Dermis blood vessel endothelial cell (primary cell): ENCODE results near the gene LMX1B. TPM values are rescaled to one million over a fixed set of nuclear protein-coding genes. Genes with fewer than 3 reads are reported as not detected.
"Not testable (repeated sequence)": the region's sequence is repeated elsewhere in the genome, so short reads cannot be mapped to it uniquely, and the experiment has no call there.

ENCODE experiments used
- DNase-seq: peaks from one replicate; pipeline ENCODE4 v3.0.0; 2010
- total RNA-seq: library from RNA; depleted of rRNA; stranded (reverse); fragments of >200 nt; gene quantifications from 2 replicates; pipeline ENCODE4 v1.2.3, GENCODE V29; 2014

The LMX1B gene
- total RNA-seq, 1 donor from 2014 or later: not detected

DNA sequence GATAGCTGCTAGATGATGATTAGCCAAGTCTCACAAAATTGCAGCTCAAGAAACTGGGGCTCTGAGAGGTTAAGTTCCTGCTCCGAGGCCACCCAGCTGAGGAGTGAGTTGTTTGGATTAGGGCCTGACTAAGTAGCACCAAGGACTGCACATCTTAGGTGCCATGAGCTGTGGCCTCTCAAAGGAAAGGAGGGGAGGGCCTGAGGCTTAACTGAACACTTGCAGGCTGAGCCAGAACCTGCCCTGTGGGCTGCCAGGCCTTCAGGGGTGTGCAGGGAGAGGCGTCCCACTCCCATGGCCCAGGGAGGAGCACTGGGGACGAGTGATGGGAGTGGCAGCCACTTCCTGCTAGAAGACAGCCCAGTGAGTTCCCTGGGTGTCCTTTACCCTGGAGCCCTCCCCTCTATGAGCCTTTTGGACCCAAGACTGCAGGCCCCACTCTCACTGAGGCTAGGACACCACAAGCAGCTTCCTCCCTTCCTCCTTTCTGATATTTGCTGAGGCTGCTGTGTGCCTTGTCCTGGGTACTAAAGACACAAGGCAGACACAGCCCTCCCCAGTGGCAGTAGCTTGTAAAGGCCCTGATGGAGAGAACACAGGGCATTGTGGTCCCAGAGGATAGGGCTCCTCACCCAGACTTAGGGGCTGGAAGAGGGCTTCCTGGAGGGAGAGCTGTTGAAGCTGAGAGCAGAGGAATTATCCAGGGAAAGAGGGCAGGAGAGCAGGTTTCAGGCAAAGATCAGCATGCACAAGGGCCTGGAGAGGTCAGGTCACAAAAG is 22.1 kb downstream of the LMX1B start:
- DNase-seq: no peak

DNA sequence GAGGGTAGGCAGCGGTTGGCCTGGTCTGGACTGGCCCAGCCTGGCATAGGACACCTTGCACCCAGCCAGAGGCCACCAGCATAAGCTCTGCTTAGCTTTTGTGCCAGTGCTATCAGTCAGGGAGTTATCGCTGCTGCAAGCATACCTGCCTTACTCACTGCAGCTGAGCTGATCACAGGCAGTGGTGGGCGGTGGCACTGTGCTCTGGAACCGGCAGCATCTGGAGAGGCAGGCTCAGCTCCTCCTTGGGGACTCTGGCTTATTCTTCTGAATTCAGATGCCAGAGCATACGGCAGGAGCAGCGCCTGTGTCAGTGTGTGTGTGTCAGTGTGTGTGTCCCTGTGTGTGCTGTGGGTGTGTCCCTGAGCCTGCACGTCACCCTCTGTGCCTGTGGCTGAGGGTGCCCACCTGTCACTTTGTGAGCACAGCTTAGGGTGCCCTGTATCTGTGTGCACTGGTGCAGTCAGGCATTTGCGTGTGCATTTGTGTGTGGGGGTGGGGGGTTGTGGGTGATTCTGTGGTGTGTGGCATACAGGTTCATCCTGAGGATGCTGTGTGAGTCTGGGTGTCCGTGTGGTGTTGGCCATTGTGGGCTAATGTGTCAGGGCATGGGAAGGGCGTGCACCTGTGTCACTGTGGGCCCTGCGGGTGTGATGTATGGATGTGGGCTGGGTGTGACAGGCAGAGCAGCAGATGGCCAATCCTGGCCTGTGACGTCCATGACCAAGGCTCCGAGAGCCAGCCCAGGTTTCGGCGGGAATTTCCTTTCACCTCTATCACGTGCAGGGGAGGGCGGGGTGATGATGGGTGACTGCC is 23.5 kb downstream of the LMX1B start:
- no peak for DNase-seq

DNA sequence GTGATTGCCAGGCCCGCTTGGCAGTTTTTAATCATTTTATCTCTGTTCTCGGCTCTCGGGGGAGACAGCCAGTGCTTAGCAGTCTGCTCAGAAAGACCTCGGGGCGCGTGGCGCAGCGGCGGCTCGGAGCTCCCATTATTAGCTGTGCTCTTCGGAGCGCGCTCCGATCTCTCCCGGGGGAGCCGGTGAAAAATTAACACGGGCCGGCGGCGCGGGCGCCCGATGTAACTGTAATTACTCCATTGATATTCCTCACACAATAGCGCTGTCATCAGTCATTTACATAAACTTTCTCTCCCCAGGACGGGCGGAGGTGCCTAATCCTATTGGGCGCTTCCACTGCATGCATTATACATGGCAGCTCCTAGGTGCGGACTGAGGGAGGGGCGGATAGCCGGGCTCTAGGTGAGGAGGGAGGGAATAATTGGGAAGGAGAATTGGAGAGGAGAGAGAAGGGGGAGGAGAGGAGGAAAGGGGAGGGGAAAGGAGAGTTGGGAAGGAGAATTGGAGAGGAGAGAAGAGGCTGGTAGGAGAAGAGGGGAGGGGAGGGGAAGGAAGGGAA is 24.9 kb downstream of the LMX1B start:
- DNase-seq: no peak

DNA sequence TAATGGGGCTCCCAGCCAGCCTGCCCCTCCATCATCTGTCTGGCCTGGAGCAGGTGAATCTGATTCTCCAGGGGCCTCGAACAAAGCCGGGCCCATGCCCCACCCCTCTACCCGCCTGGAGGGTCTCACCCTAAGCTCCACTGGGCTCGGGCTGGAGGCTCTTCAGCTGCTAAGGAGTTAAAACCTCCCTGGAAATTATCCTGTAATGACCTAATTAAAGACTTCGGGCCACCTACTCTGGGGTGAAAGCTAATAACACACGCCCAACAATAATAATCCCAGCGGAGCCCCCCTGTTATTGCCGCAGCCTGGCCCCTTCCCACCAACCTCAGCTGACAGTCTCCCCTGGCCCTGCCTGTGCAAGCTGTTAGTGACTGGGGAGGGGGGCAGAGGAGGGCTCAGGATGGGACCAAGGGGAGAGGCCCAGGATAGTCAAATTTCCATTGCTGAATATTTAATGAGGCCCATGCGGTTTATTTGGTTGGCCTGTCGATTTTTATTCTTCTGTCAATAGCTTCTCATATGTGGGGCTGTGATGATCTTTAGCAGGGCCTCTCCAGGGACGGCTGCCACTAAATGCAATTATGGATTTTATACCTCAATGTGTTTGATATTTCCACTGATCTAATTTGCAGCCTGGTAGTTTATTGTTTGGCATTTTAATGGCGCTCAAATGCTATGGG is 25.7 kb downstream of the LMX1B start:
- no peak for DNase-seq

DNA sequence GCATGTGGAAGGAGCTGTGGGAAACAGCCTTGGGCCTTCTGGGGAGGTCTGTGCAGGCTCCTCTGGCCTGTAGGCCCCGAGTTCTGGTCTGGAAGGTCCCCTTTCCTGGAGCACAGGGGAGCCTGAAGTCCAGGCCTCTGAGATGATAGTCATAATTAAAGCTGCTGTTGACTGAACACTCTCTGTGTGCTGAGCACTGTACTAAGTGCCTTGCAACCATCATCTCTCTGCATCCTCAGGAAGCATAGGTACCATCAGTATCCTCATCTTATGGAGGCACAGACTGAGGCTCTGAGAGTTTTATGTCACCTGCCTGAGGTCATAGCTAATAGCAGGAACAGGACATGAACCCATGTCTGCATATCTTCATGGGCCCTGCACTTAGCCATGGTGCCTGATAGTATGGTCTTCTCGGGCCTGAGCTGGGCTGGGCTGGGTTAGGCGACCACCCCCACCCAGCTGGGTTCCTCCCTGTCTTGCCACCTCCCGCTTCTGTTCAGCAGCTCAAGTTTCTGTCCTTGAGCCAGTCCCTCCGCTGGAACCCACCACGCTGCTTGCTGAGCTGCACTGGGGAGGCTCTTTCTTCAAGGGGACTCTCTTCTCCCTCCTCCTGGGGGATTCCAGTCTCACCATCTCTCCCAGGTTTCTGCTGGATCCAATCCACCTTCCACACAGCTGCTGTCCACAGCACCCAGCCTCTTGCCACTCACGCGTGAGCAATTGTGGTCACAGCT is 27.6 kb downstream of the LMX1B start:
- no peak for DNase-seq

DNA sequence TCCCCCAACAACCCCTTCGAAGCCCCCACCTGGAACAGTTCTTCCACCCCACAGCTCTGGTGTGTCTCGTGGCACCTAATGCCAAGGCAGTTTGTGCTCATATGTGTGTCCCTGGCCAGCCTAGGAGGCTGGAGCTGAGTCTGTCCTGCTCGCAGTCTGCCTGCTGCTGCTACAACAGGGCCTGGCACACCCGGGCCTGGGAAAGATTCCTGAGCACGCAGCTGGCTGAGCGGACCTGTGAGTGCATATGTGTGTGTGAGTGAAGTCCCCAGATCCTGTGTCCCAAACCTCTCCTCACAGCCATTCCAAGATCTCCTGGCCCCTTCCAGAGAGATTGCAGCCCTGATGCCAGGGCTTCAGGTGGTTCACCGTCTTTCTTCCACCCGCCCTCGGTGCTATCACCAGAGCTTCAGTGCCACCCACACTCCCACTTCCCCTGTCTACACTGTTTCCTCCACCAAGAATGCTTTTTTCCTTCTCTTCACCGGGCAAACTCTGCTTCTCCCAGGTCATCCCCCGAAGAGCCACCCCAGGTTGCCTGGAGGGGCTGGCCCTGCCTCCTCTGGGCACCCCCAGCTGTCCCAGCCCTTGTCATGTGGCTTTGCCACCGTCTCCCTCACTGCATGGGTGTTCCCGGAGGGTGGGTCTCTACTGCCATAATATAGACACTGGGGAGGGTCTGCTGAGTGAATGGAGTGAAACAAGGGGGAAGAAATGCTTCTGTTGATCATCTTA is 28.4 kb downstream of the LMX1B start:
- DNase-seq: no peak

DNA sequence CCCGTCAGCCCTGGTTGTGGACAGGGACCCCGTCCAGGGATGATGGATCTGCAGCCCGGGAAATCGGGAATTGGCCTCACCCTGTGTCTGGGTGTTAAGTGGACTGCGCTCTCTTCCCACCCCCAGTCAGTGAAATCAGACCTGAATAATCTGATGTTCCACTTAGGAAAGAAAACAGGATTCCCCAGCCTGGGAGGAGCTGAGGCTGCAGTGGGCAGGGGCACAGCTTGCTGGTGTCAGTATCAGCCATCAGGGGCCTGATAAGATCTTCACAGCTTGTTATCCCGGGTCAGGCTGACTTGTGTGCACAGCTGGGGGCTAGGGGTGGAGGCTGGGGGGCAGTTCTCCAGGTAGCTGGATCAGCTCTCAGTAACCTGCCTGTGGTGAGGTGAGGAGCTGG is 29.1 kb downstream of the LMX1B start:
- DNase-seq: no peak

DNA sequence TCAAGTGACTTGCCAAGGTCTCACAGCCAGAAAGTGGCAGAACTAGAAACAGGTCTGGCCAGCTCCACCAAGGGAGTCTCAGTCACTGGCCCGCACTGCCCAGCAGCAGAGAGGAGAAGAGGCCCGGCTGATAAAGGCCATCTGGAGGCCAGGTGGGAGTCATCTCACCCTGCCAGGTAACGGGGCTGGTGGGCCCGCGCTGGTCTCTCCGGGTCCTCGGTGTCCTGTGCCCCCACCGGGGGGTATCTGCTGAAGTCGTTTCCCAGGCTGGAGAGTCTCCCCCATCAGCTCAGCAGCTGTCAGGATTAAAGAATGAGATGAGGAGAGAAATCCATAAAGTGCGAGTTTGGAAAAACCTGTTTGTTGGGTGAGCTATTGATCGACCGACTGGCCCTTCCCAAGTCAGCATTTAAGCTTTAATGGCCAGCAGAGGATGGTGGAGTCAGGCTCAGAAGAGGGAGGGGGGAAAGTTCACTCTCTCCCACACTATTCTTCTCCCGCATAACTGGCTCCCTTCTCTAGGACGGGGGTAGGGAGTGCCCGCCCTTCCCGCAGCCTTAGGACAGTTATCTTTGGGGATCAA is 30.3 kb downstream of the LMX1B start:
- DNase-seq: no peak

DNA sequence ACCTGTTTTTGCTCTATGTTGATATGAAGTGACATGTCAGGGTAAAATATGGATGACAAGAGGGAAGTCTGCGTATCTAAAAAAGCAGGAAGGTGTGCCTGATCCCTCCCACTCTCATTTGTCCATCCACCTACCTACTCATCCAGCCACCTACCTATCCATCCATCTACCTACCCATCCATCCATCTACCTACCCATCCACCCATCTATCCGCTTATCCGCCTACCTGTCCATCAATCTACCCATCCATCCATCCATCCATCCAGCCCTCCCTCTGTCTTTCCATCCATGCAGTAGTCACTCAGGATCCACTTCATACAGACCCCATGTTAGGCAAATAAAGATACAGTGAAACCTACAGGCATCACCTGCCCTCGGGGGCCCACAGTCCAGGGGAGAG is 32.4 kb downstream of the LMX1B start:
- no peak for DNase-seq

DNA sequence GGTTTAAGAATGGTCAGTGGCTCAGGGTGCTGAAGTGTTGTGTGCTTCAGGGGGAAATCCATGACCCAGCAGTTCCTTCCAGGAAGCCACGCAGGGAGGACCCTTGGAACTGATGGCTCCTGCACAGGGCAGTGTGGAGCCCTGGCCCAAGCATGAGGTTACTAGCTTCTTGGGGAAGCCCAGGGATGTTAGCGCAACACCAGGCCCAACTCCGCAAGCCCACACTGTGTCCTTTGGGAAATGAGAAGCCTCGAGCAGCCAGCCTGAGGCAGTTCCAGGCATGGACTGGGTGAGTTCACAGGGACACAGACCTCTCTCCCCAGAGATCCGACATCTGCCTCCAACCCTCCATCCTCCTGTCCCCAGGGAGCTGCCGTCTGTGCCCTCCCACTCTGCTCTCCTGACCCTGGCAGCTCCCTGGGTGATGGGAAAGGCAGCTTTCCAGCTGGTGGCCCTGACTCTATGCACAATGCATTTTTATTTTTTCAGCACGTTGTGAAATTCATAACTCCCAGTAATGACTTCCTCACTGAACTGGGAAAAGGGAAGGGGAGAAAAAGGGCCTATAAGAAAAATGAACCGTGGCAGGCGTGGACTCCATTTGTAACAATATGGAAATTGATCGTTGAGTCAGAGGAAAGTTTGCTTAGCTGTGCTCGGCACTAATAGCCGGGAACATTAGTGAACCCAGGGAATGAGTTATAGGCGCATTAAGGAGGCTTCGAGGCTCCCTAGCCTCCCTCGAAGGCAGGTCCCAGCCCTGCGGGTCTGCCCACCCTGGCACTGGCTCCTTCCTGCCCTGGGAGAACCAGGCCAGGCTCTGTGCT is 34.1 kb downstream of the LMX1B start:
- no peak for DNase-seq

DNA sequence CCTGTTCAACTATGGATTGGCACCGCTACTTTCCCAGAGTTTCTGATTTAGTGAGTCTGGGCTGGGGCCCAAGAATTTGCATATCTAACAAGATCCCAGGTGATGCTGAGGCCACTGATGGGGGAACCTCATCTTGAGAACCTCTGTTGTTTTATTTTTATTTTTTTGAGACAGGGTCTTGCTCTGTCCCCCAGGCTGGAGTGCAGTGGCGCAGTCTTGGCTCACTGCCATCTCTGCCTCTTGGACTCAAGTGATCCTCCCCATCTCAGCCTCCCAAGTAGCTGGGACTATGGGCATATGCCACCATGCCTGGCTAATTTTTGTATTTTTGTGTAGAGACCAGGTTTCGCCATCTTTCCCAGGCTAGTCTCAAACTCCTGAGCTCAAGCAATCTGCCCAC is 35.7 kb downstream of the LMX1B start:
- no peak for DNase-seq

DNA sequence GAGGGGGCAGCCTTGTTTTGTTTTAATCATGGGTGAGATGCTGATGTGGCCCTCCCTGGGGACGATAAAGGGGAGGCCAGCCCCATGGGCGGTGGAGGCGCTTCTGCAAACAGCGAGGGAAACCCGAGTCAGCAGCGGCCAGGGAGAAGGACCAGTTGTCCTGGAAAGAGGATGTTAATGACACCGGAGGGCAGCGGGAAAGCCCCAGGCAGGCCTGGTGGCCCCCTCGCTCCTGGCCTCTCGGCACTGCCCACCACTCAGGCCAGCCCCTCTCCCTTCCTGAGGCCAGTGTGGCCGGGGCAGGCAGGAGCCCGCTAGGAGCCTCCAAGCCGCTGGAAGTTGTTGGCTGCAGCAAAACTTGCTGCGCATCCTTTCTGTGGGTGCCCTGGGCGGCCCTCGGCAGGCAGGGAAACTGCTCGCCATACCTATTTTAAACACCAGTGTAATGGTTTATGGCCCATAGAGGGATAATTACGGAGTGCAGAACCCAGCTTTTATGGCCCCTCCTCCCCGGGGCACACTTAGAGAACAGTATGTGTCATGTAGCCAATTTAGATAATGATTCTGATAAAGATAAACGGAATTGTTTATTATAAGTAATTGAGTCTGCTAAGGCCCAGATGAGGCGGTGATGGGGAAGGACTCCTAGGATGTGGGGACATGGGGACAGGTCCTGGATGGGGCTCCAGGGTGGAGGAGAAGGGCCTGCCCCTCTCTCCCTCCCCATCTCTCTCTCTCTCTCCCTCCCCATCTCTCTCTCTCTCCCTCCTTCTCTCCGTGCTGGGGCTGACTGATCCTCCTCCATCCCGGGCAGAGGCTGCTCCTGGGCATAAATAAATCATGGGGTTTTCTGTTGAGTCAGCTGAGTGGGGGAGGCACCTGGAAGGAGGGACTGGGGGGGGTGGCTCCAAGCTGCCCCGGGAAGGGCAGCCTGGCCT is 36.9 kb downstream of the LMX1B start:
- no peak for DNase-seq

DNA sequence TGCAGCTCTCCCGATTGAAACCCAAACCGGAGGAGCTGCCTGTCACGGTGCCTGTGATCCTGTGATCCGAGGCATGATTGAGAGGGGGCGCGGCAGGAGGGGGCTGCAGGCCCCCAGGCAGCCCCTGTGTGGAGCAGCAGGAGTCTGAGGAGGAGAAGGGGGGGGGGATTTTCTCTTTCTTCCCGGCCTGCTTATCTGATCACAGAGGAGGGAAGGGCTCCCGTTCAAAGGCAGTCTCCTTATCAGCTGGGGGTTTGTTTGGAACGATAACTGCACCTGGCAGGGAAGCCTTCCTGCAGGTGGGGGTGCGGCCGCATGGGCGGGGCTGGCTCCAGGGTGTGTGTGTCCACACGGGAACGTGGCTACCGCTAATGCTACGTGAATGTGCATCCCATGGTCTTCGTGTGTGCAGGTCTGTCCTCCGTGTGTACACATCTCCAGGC is 38.4 kb downstream of the LMX1B start:
- no peak for DNase-seq

DNA sequence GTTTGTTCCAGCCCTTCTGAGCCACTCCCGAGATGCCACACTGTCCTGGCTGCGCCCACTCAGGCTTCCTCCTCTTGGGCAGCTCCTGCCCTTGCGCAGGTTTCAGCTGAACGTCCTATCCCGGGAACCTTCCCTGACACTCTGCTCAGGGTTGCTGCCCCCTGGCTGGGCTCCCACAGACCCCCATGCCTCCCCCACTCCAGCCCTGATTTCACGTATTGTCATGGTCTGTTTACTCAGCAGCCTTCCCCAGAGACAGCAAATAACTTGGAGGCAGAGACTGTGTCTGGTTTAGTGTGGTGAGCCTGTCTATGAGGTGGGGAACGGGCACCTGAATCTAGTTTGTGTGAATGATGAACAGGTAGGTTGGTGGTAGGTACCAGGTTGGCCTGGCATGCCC is 40.4 kb downstream of the LMX1B start:
- no peak for DNase-seq

DNA sequence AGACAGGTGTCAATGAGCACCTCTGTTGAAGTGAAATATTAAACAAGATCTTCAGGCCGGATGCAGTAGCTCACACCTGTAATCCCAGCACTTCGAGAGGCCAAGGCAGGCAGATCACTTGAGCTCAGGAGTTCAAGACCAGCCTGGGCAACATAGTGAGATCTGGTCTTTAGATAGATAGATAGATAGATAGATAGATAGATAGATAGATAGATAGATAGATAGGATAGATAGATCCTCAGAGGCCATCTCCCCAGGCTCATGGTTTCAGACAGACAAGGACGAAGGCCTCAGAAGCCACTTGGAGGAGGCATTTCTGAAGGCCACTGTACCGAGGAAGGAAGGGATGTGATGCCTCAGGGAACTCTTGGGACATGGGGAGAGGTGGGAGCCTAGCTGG is 42.5 kb downstream of the LMX1B start:
- not testable (repeated sequence) for DNase-seq

DNA sequence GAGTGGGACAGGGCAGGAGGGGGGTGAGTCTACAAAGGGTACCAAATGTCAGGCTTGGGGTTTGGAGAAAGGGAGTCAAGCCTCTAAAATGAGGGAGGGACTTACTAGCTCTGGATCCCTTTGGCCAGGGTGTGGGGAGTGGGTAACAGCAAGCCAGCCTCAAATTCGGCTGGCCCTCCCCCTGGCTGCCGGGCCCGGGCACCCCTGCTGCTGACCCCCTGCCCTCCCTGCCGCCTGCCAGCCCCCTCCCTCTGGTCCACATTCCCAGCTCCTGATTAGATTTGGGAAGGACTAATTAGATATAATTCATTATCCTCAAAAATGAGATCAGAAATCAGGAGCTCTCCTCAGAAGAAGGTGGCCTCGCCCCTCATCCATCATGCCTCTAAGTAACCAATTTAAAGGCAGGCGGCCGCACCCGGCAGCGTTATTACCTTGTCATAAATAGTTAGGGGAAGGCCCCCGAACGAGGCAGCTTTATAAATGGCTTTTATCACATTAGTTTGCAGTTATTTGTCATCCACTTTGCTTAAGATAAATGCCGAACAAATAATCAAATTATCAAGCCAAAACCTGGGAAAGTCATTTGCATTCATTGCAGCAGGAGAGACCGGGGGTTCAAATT is 44.6 kb downstream of the LMX1B start:
- DNase-seq: no peak

DNA sequence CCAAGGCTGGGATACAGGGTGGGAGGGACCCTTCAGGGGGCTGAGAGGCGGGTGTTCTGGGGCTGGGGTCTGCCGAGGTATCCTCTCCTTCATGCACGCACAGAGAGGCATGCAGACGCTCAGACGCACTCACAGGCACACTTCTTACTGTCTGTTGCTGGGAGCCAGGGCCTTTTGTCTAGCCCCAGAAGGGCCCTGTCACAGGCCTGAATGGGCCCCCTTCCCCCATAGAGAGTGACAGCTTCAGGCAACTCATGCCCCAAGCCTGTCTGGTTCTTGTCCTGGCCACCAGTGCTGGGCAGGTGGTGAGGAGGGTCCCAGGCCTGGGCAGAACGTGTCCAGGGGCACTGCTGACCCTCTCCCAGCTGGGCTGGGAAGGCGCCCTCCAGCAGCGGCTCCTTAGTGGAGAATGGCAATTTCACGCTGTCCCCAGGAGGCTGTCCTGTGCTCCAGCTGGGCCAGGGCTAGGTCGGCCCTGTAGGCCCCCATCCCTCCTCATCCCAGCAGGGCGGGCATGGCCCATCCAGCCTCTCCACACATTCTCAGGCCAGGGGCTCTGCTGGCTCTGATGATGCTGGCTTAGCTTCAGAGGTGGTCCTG is 45.3 kb downstream of the LMX1B start:
- DNase-seq: no peak

DNA sequence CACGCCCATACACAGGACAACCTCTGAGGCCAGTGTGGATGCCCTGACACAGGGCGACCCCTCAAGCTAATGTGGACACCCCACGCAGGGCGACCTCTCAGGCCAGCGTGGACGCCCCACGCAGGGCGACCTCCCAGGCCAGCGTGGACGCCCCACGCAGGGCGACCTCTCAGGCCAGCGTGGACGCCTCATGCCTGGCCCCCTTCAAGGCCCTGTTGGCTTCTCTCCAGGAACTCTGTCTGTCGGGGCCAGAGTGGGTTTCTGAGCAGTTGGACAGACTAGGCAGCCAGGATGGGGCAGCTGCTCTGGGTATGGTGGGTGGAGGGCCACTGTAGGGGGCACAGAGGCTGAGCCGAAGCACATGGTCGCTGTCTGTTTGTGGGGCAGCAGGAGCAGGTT is 47.4 kb downstream of the LMX1B start:
- DNase-seq: no peak
